HCT116 (cell line): ENCODE measurements around the gene ACOX3.

ENCODE experiments used
- CTCF ChIP-seq, 3 experiments: fragments of 200-600 bp in 1 of 3; sonication (generic) in 1 of 3; IDR thresholded peaks in 2 of 3; conservative IDR thresholded peaks in 1 of 3; 2 replicates each; pipeline ENCODE4 v1.5.1; 2012 to 2017; ENCODE audit warnings: low read depth in 2 of 3, low read length in 2 of 3, antibody characterized with exemption in 1 of 3, borderline replicate concordance in 1 of 3, control low read depth in 1 of 3, mild to moderate bottlenecking in 1 of 3, mixed read lengths in 1 of 3, mixed run types in 1 of 3, moderate library complexity in 1 of 3; ENCODE audit not compliant: insufficient read depth in 1 of 3
- MAX ChIP-seq: IDR thresholded peaks from 2 replicates; pipeline ENCODE4 v1.6.1; 2012

- TF ChIP-seq CTCF (IDR thresholded peaks at IDR 0.05 in 2 of 3, conservative IDR thresholded peaks at IDR 0.05 in 1 of 3; ENCODE audit: borderline replicate concordance in 1 of 3, insufficient read depth in 1 of 3, low read depth in 2 of 3, low read length in 2 of 3) (no peak), MAX (no peak)
Observed at GRCh38 chr4:8372506-8372905, 68.0 kb downstream of the ACOX3 start.
